NK-92 (cell line): ENCODE data around the gene TNN.
"Not testable (repeated sequence)": the region's sequence is repeated elsewhere in the genome, so short reads cannot be mapped to it uniquely, and the experiment has no call there.

ENCODE experiments used
- DNase-seq: peaks from one replicate; lab custom pipeline; 2025; ENCODE audit not compliant: unreplicated experiment; lab: John Stamatoyannopoulos, UW

The TNN gene, protein sequence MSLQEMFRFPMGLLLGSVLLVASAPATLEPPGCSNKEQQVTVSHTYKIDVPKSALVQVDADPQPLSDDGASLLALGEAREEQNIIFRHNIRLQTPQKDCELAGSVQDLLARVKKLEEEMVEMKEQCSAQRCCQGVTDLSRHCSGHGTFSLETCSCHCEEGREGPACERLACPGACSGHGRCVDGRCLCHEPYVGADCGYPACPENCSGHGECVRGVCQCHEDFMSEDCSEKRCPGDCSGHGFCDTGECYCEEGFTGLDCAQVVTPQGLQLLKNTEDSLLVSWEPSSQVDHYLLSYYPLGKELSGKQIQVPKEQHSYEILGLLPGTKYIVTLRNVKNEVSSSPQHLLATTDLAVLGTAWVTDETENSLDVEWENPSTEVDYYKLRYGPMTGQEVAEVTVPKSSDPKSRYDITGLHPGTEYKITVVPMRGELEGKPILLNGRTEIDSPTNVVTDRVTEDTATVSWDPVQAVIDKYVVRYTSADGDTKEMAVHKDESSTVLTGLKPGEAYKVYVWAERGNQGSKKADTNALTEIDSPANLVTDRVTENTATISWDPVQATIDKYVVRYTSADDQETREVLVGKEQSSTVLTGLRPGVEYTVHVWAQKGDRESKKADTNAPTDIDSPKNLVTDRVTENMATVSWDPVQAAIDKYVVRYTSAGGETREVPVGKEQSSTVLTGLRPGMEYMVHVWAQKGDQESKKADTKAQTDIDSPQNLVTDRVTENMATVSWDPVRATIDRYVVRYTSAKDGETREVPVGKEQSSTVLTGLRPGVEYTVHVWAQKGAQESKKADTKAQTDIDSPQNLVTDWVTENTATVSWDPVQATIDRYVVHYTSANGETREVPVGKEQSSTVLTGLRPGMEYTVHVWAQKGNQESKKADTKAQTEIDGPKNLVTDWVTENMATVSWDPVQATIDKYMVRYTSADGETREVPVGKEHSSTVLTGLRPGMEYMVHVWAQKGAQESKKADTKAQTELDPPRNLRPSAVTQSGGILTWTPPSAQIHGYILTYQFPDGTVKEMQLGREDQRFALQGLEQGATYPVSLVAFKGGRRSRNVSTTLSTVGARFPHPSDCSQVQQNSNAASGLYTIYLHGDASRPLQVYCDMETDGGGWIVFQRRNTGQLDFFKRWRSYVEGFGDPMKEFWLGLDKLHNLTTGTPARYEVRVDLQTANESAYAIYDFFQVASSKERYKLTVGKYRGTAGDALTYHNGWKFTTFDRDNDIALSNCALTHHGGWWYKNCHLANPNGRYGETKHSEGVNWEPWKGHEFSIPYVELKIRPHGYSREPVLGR (N-terminal part only)

DNA sequence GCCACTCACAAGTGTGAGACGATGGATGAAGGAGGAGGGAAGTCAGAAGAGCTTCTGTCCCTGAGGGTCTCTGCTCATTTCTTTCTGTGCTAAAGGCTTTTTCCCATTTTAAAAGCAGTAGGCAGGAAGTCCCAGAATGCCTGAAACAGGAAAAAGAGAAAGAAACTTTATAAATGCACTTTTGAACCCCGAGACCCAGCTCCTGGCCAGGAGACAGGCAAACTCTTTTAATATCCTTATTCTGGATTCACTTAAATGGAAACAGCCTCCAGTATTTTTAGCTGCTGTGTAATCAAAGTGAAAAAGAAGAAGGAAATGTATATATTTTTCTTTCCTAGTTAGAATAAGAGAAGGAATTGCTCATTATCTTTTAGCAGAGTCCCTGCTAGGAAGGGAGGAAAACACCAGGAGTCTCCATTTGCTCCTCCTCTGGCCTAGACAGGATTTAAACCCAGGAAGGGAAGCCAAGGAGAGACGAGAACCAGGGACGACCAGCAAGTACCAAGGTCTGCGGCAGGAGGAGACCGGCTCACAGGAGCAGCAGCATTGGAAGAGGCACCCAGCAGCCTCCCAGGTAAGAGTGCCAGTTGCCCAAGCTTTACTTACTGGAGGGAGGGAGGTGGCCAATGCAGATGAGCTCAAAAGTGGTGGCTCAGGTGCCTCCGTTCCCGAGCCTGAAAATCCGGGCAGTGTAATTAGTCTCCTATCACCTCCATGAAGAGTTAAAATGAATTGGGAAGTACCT lies at the start of gene TNN:
TSS of gene TNN (plus strand) at position 472 of the 745 bp plus-strand sequence. CDS start 9,586 bp downstream, outside the sequence.
- no peak for DNase-seq

DNA sequence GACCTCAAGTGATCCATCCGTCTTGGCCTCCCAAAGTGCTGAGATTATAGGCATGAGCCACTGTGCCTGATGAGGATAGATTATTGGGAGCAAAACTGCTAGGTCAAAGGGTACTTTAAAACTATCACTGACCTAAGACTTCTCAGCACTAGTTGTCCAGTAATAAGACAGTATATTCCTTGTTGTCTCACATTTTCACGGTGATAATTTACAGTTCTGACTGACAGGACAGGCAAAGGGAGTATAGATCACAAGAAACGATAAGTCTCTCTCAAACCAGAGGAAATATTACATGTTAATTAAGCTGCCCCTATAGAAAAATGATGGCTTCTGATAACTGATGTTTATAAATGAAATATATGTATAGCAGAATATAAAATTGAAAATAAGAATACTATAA lies 48.1 kb upstream of the TNN start:
- DNase-seq: no peak

DNA sequence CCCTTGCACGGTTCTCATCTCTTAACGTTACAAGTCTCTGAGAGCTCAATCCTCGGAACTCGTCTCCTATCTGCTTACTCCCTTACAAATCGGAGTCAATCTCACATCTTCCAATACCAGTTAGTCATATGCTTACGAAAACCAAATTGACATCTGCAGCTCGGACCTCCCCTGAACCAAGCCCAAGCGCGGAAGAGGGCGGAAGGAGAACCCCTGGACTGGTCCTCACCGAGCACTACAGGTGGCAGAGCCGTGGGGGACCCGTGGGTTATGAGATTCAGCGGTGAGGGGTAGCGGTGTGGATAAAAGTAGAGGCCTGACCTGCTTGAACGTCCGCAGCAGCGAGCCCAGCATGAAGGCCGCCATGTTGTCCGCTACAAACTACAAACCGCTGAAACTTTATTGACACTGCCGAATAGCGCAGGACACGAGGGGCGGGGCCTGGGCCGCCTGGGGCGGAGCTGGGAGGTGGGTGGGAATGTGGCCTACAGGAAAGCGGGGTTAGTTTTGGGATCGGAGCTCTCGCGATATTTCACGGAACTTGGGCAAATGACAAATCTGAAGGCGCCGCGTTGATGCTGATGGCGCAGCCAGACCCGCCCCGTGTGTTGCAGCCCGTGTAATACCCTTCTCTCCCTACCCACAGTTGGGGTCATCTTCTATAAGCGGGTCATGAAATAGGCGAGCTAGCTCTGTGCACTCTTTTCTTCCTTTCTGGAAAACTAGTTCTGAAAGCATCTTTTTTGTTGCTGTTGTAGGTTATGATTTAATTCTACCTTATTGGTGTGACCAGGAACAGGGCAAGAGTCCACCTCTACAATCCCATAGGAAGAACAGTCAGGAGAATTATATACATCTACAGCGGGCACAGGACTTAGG lies 44.4 kb upstream of the TNN start, which contains the start of gene MRPS14:
TSS of gene MRPS14 (minus strand) at position 383 of the 879 bp plus-strand sequence. CDS start at position 366, 17 bp downstream.
- peak; percentile 79 for DNase-seq

DNA sequence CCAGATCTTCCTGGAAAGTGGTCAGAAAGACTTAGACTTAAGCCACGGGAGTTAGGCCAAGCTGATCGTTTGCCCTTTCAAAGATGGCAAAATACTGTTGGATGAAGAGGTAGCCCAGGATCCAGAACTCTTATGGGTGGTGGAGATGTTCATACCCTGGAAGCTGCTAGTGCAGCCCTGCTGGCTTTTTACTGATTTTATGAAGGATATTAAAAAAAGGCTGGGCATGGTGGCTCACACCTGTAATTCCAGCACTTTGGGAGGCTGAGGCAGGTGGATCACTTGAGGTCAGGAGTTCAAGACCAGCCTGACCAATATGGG lies 43.8 kb upstream of the TNN start:
- DNase-seq: not testable (repeated sequence)

DNA sequence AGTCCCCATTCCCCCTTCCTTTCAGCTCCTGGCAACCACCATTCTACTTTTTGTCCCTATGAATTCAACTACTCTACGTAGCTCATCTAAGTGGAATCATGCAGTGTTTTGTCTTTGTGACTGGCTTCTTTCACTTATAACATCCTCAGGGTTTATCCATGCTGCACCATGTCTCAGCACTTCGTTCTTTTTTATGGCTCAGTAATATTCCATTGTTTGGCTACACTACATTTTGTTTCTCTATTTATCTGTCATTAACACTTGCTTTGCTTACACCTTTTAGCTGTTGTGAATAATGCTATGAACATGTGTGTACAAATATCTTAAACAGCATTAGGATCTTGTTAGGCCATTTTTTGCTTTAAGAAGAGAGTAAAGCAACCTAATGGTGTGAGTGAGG lies 42.9 kb upstream of the TNN start:
- DNase-seq: no peak

DNA sequence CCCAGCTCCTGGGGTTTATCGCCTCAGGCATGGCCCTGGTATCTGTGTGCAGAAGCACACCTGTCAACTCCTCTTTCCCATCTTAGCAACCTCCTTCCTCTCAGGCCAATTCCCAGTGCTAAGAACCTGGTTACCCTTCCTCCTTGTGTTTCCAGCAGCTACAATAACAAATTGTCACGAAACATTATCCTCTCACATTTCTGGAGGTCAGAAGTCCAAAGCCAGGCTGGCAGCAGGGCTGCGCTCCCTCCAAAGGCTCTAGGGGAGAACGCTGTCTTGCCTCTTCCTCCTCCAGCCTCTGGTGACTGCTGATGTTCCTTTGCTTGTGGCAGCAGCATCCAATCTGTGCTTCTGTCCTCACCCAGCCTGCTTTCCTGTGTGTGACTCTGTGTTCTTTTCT lies 33.7 kb upstream of the TNN start:
- DNase-seq: no peak

DNA sequence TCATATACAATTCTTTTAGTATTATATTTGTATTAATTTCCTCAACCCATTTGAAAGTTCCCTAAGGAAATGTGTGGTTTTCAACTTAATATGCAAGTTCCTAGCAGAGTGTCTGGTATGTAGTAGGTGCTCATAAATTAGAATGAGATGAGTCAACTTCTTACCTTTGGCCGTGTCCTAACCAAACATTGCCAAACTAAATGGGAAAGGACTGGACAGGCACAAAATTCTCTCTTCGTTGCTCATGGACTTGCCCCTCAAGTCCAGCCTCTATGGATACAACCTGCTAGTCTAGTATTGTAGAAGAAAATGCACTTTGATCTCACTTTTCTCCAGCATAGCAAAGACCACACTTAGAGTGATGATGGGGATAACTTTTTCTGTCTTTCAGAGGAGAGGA lies 32.9 kb upstream of the TNN start:
- DNase-seq: no peak

DNA sequence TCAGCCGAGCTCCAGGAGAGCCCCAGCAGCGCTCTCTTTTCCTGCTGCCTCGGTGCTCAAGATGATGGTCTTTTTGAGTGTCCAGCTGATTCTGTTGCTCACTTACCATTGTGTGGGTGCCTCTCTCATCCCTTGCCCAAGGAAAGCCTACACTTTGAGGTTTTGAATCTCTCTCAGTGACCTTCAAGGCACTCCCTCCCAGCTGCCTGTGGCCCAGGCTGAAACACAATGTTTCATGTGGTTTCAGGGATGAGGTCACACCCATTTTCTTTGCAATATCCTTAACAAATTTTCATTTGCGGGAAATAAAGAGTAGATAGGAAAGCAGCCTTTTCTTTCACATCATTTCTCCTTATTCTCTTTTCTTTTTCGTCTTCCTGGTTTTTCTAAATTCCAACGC lies 31.8 kb upstream of the TNN start:
- DNase-seq: no peak

DNA sequence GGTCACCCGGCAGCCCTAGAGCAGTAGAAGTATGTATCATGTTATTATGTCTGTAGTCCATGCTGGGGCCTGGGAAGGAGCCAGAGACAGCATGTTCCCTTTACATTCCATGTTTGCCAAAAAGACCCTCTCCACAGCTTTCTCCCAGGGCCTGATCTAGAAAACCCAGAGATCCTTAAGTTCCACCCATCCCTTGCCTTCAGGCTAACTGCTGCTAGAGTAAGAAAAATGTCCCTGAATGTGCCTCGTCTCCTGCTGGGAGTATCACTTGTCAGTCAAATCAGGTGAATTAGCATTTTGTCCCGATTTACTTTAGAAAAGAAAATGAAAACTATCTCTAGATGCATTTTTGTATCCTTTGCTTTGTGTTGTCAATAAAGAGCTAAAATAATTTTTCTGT lies 31.2 kb upstream of the TNN start:
- DNase-seq: no peak

DNA sequence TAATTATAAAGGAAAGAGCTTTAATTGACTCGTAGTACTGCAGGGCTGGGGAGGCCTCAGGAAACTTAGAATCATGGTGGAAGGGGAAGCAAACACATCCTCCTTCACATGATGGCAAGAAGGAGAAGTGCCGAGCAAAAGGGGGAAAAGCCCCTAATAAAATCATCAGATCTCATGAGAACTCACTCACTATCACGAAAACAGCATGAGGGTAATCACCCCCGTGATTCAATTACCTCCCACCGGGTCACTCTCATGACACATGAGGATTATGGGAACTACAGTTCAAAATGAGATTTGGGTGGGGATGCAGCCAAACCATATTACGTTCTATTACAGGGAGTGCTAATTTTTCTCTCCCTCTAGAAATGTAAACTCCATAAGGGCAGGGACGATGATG lies 30.2 kb upstream of the TNN start:
- no peak for DNase-seq

DNA sequence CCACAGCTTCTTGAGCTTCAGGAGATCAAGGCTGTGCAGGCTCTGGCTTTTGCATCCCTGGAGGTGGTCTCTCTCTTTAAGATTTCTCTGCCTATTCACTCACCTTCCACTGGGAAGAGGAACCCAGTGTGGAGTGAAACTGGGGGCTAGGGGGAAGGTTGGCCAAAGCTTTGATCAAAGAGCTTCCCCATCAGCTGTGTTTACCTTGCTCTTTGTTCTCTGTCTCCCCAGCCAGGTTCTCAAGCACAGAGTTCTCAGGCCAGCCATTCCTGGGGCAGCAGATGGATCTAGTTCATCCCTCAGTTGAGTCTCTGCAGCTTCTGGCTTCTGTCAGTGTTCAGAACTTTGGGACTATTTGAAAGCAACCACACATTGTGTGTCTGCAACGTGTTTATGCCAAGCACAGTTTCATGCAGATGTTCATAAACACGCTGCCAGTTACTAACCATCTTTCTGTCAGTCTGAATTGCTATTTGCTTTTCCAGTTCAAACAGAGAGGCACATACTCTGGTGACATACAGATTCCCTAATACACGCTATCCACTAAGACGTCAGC lies 27.2 kb upstream of the TNN start:
- DNase-seq: no peak

DNA sequence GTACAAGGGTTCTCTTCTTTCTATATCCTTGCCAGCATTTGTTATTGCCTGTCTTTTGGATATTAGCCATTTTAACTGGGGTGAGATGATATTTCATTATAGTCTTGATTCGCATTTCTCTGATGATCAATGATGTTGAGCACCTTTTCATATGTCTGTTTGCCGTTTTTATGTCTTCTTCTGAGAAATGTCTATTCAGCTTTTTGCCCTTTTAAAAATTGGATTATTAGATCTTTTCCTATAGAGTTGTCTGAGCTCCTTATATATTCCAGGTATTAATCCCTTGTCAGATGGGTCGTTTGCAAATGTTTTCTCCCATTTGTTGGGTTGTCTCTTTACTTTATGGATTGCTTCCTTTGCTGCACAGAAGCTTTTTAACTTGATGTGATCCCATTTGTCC lies 25.0 kb upstream of the TNN start:
- no peak for DNase-seq

DNA sequence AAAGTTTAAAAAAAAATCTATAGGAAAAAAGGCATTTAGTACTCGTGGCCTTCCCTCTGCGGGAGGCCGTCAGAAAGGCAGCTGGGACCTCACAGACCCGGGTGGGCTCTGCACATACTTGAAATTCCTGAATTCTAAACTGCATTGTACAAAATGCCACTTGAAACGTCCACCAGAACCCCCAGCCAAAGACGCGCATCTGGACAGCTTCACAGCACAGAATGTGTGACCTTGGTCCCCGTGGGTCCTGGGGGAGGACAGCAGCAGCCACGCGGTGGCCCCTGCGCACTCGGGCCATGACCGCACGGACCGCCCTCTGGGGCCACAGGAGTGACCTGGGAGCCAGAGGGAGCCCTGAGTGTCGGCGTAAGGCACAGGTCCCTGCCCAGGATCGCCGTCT lies 23.8 kb upstream of the TNN start:
- no peak for DNase-seq

DNA sequence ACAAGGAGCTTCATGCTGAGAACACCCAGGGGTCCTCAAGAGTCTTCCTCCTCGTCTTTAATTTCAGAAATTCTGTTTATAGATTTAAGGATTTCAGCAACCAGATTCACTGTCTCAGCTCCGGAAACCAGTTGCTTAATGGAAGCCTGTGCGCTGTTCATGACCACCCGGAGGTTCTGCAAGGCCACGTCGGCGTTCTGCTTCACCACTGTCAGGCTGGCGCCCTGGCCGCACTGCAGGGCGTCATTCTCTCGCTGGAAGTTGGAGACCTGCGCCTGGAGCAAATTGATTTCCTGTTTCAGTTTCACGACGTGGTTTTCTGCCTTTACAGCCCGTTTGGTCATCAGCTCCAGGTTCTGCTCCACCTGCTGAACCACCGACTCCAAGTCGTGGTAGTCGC lies 23.0 kb upstream of the TNN start:
- DNase-seq: not testable (repeated sequence)

DNA sequence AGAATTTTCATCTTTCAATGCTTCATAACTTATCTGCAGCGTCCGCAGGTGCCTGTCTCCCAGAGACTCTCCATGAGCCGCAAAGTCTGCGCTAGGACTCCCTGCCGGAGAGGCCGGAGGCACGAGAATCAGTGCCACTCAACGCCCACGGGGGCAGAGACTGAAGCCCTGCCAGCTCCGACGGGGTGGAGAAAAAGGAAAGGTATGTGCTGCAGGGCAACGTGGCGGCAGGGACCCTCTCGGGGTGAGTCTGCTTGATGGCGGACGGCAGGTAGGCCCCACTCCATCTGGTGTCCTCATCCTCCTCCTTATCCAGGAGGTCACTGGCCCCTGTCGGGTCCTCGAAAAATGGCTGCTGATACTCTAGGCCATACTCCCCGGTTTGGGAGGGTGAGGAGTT lies 22.5 kb upstream of the TNN start:
- no peak for DNase-seq

DNA sequence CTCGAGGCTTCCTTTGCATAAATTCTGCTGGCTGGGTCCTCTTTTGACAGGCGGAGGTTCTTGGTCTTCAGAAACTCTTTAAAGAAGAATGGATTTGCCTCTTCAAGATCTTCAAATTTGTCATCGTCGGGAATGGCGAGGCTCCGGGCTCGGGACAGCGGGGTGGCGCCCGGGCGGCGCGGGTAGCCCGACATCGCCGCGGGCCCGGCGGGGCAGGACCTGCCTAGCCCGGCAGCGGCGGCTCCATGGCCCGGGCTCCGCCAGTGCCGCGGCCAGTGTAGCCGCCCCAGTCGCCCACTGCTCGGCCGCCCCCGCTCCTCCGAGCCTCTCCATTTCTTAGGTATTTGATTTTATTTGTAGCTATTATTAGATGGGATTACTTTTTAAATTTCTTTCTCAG lies 22.1 kb upstream of the TNN start:
- DNase-seq: no peak

DNA sequence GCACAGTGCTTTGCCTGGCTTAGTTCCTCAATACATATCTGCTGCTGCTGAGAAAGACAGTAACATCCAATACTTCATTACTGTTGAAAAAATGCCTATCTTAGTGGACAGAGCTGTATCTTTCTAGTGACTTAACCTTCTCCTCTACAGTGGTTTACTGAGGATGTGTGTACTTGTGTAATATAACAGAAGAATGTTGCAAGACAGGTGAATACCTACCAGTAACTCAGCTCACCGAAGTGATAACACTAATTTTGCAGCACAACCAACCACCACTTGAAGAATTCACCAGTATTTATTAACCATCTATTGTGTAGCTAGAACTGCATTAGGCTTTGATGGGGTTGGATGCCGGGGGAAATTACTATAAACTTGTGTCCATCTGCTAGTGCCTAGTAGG lies 16.6 kb upstream of the TNN start:
- no peak for DNase-seq

DNA sequence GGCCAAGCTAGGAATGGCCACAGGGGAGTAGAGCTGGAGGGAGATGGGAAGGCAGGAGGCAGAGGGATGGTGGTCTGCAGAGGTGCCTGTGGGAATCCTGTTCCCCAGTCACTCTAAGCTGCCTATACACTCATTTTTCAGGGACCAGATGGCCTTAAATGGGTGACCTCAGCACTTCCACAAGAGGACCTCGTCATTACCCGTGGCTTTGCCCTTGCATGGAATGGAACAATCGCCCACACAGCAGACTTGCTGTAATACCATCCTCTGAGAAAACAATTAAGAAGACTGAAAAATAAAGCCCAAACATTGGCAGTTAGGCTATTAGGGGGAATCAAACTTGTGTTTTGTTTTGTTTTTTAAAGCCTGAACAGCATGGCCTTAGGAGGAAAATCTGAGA lies 12.9 kb upstream of the TNN start:
- no peak for DNase-seq

DNA sequence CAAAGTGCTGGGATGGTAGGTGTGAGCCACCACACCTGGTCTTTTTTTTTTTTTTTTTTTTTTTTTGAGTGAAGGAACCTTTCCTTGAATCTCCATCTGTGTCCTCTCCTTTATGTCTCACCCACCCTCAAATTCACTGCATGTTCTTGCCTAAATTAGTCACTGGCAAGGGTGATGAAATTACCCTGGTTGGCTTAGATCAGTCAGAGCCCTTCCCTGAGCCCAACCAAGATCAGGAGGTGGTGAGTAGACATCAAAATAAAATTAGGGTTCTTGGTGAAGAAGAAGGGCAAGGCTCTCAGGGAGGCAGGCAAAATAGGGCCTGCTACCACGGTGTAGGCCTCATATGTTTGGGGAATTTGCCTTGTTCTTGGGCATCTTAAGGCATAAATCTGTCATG lies 5.3 kb upstream of the TNN start:
- no peak for DNase-seq
